ENCODE data around the gene PCDHGB5.
"Not testable (repeated sequence)": the region's sequence is repeated elsewhere in the genome, so short reads cannot be mapped to it uniquely, and the experiment has no call there.

PCDHGB5 gene

GRCh38 chr5:141399555-141400258, 2.0 kb downstream of the PCDHGB5 start:
- TF ChIP-seq SPI1 (IDR thresholded peaks at IDR 0.05; ENCODE audit: borderline replicate concordance, low read depth) (no peak), CTCF (IDR thresholded peaks at IDR 0.05; ENCODE audit: insufficient read depth, low read length) (no peak), POLR2AphosphoS5 (IDR thresholded peaks at IDR 0.05; ENCODE audit: low read depth) (no peak), GABPA (IDR thresholded peaks at IDR 0.05; ENCODE audit: low read depth) (no peak), REST (IDR thresholded peaks at IDR 0.05; ENCODE audit: insufficient replicate concordance, low read depth) (no peak)
- H3K4me3 ChIP-seq (replicated peaks; ENCODE audit: insufficient read depth, low read length) = no peak overlapping the region
- DNase-seq (ENCODE audit: low read depth in 1 of 2, low spot score in 1 of 2) = no peak
- no peak overlapping the region for H3K27ac ChIP-seq (replicated peaks)
- no peaks in the 10 kb centered on the region for H3K27me3 ChIP-seq (ENCODE audit: insufficient read depth, poor library complexity, severe bottlenecking)

GRCh38 chr5:141402553-141403243, 5.0 kb downstream of the PCDHGB5 start, which contains the start of gene PCDHGA9:
PCDHGA9 (plus strand) TSS chr5:141402778; CDS start chr5:141402953, 175 bp downstream.
- H3K27ac ChIP-seq (replicated peaks) = no peak within 1 kb of the TSS
- H3K4me3 ChIP-seq (replicated peaks; ENCODE audit: insufficient read depth, low read length) = no peak within 1 kb of the TSS
- DNase-seq (ENCODE audit: low read depth in 1 of 2, low spot score in 1 of 2) = no peak
- TF ChIP-seq POLR2AphosphoS5 (IDR thresholded peaks at IDR 0.05; ENCODE audit: low read depth) = no peak
- TF ChIP-seq SPI1 (IDR thresholded peaks at IDR 0.05; ENCODE audit: borderline replicate concordance, low read depth) = no peak
- no peak for TF ChIP-seq REST (IDR thresholded peaks at IDR 0.05; ENCODE audit: insufficient replicate concordance, low read depth)
- peak; percentile 36 for TF ChIP-seq CTCF (IDR thresholded peaks at IDR 0.05; ENCODE audit: insufficient read depth, low read length)
- H3K27me3 ChIP-seq (ENCODE audit: insufficient read depth, poor library complexity, severe bottlenecking) = no peaks in the 10 kb centered on the region

- TF ChIP-seq SPI1 (IDR thresholded peaks at IDR 0.05; ENCODE audit: borderline replicate concordance, low read depth) = no peak
- no peak for TF ChIP-seq POLR2AphosphoS5 (IDR thresholded peaks at IDR 0.05; ENCODE audit: low read depth)
- TF ChIP-seq CTCF (IDR thresholded peaks at IDR 0.05; ENCODE audit: insufficient read depth, low read length) = no peak
- no peak for TF ChIP-seq GABPA (IDR thresholded peaks at IDR 0.05; ENCODE audit: low read depth)
- TF ChIP-seq REST (IDR thresholded peaks at IDR 0.05; ENCODE audit: insufficient replicate concordance, low read depth) = no peak
- Histone ChIP-seq H3K4me3 (replicated peaks; ENCODE audit: insufficient read depth, low read length) (no peak overlapping the region), H3K27me3 (ENCODE audit: insufficient read depth, poor library complexity, severe bottlenecking) (no peaks in the 10 kb centered on the region), H3K27ac (replicated peaks) (no peak overlapping the region)
- no peak for DNase-seq (ENCODE audit: low read depth in 1 of 2, low spot score in 1 of 2)
Measured at GRCh38 chr5:141403387-141403786, 5.6 kb downstream of the PCDHGB5 start.

GRCh38 chr5:141407790-141408505, 10.2 kb downstream of the PCDHGB5 start, which contains the start of gene PCDHGB6:
PCDHGB6 (plus strand) TSS chr5:141408021; CDS start chr5:141408203, 182 bp downstream.
- DNase-seq (ENCODE audit: low read depth in 1 of 2, low spot score in 1 of 2); H3K27ac ChIP-seq (replicated peaks); H3K4me3 ChIP-seq (replicated peaks; ENCODE audit: insufficient read depth, low read length); H3K27me3 ChIP-seq (ENCODE audit: insufficient read depth, poor library complexity, severe bottlenecking): not testable (repeated sequence)
